Measurements from ENCODE around the gene BMPR2.

GRCh38 chr2:202542142-202542541 lies 166.0 kb downstream of the BMPR2 start:
- TF ChIP-seq, protein P1, sequence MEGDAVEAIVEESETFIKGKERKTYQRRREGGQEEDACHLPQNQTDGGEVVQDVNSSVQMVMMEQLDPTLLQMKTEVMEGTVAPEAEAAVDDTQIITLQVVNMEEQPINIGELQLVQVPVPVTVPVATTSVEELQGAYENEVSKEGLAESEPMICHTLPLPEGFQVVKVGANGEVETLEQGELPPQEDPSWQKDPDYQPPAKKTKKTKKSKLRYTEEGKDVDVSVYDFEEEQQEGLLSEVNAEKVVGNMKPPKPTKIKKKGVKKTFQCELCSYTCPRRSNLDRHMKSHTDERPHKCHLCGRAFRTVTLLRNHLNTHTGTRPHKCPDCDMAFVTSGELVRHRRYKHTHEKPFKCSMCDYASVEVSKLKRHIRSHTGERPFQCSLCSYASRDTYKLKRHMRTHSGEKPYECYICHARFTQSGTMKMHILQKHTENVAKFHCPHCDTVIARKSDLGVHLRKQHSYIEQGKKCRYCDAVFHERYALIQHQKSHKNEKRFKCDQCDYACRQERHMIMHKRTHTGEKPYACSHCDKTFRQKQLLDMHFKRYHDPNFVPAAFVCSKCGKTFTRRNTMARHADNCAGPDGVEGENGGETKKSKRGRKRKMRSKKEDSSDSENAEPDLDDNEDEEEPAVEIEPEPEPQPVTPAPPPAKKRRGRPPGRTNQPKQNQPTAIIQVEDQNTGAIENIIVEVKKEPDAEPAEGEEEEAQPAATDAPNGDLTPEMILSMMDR (IDR thresholded peaks at IDR 0.05; ENCODE audit: control extremely low read depth in 1 of 3, insufficient read depth in 1 of 3, low read depth in 1 of 3, low read length in 3 of 3): no peak
- TF ChIP-seq ASH2L (IDR thresholded peaks at IDR 0.05; ENCODE audit: low read length) (no peak), CBX5 (IDR thresholded peaks at IDR 0.05; ENCODE audit: low read depth, low read length) (no peak), RXRA (IDR thresholded peaks at IDR 0.05; ENCODE audit: insufficient read depth, low read depth, low read length) (no peak), BRCA1 (IDR thresholded peaks at IDR 0.05; ENCODE audit: low read depth, low read length) (no peak), POLR2A (IDR thresholded peaks at IDR 0.05; ENCODE audit: control extremely low read depth in 1 of 2, low read depth in 2 of 2, low read length in 2 of 2) (no peak), GABPA (IDR thresholded peaks at IDR 0.05; ENCODE audit: borderline replicate concordance, insufficient read depth, low read length) (no peak), HDAC2 (IDR thresholded peaks at IDR 0.05; ENCODE audit: borderline replicate concordance in 1 of 2, low read depth in 2 of 2, low read length in 2 of 2) (no peak), YY1 (IDR thresholded peaks at IDR 0.05; ENCODE audit: low read depth, low read length) (no peak), EZH2 (IDR thresholded peaks at IDR 0.05; ENCODE audit: low read depth, low read length, severe bottlenecking) (no peak), BCL11A (IDR thresholded peaks at IDR 0.05; ENCODE audit: low read depth in 2 of 2, low read length in 2 of 2) (no peak), RFX5 (IDR thresholded peaks at IDR 0.05; ENCODE audit: borderline replicate concordance, low read depth, low read length) (no peak), SIN3A (conservative IDR thresholded peaks at IDR 0.05 in 1 of 2, IDR thresholded peaks at IDR 0.05 in 1 of 2; ENCODE audit: low read depth in 1 of 2, low read length in 2 of 2) (no peak), GTF2F1 (IDR thresholded peaks at IDR 0.05; ENCODE audit: borderline replicate concordance, low read depth, low read length) (no peak)
